ENCODE measurements around the gene PATJ.
"Not testable (repeated sequence)": the region's sequence is repeated elsewhere in the genome, so short reads cannot be mapped to it uniquely, and the experiment has no call there.

Gene PATJ

DNA sequence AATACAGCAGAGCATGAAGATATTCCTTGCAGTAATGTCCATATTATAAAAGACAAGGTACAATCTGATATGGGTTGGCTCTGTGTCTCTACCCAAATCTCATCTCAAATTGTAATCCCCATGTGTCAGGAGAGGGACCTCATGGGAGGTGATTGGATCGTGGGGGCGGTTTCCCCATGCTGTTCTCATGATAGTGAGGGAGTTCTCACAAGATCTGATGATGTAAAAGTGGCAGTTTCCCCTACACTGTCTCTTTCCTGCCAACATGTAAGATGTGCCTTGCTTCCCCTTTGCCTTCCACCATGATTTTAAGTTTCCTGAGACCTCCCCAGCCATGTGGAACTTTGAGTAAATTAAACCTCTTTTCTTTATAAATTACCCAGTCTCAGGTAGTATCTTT, 152.0 kb downstream of the PATJ start:
- not testable (repeated sequence) for H3K4ac ChIP-seq (ENCODE audit: low read depth, low read length); H3K27ac ChIP-seq (ENCODE audit: low read depth, low read length); H3K79me2 ChIP-seq (ENCODE audit: control insufficient read depth, insufficient read depth, low read length); H2BK120ac ChIP-seq (ENCODE audit: low read depth, low read length); H2AK5ac ChIP-seq (ENCODE audit: low read length); H3K56ac ChIP-seq (ENCODE audit: low read length); H3K4me1 ChIP-seq (ENCODE audit: control insufficient read depth, low read depth, low read length); H3K23ac ChIP-seq (ENCODE audit: low read length); H4K8ac ChIP-seq (ENCODE audit: low read depth, low read length); H3K4me3 ChIP-seq (ENCODE audit: low read length); H2BK5ac ChIP-seq (ENCODE audit: low read length); DNase-seq; H2BK15ac ChIP-seq (replicated peaks; ENCODE audit: low read depth); H4K5ac ChIP-seq (ENCODE audit: low read length); H3K27me3 ChIP-seq (ENCODE audit: insufficient read depth, low read length, poor library complexity); H3K9ac ChIP-seq (ENCODE audit: low read length); H3K79me1 ChIP-seq (ENCODE audit: low read length); H3K36me3 ChIP-seq (ENCODE audit: control insufficient read depth, insufficient read depth, low read length); H3K4me2 ChIP-seq (ENCODE audit: low read length); H3K18ac ChIP-seq (ENCODE audit: low read length)
- no CpG with 5 or more reads among the region's 2 CpGs for WGBS (ENCODE audit: extremely low coverage, insufficient coverage, low lambda C conversion rate)

DNA sequence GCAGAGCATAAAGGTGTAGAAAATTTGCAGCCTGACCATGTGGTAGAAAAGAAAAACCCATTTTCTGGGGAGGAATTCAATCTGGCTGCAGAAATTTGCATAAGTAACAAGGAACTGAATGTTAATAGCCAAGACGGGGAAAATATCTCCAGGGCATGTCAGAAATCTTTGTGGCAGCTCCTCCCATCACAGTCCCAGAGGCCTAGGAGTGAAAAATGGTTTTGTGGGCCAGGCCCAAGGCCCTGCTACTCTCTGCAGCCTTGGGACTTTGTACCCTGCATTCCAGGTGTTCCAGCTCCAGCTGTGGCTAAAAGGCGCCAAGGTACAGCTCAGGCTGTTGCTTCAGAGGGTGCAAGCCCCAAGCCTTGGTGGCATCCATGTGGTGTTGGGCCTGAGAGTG, 152.9 kb downstream of the PATJ start:
- Histone ChIP-seq H2AK5ac (ENCODE audit: low read length) (no peak overlapping the region), H3K79me1 (ENCODE audit: low read length) (no peaks in the 10 kb centered on the region), H3K18ac (ENCODE audit: low read length) (no peak overlapping the region), H2BK15ac (replicated peaks; ENCODE audit: low read depth) (no peak overlapping the region), H2BK120ac (ENCODE audit: low read depth, low read length) (no peak overlapping the region), H3K9ac (ENCODE audit: low read length) (no peak overlapping the region), H3K4me1 (ENCODE audit: control insufficient read depth, low read depth, low read length) (no peaks in the 10 kb centered on the region), H4K5ac (ENCODE audit: low read length) (no peak overlapping the region), H3K27me3 (ENCODE audit: insufficient read depth, low read length, poor library complexity) (no peaks in the 10 kb centered on the region), H3K4me3 (ENCODE audit: low read length) (no peak overlapping the region), H3K56ac (ENCODE audit: low read length) (no peak overlapping the region), H3K36me3 (ENCODE audit: control insufficient read depth, insufficient read depth, low read length) (no peaks in the 10 kb centered on the region), H3K4me2 (ENCODE audit: low read length) (no peak overlapping the region), H2BK5ac (ENCODE audit: low read length) (no peak overlapping the region), H3K79me2 (ENCODE audit: control insufficient read depth, insufficient read depth, low read length) (no peaks in the 10 kb centered on the region), H4K8ac (ENCODE audit: low read depth, low read length) (no peak overlapping the region), H3K23ac (ENCODE audit: low read length) (no peak overlapping the region), H3K27ac (ENCODE audit: low read depth, low read length) (no peak overlapping the region), H3K4ac (ENCODE audit: low read depth, low read length) (no peak overlapping the region)
- no peak for DNase-seq
- no CpG with 5 or more reads among the region's 2 CpGs for WGBS (ENCODE audit: extremely low coverage, insufficient coverage, low lambda C conversion rate)

DNA sequence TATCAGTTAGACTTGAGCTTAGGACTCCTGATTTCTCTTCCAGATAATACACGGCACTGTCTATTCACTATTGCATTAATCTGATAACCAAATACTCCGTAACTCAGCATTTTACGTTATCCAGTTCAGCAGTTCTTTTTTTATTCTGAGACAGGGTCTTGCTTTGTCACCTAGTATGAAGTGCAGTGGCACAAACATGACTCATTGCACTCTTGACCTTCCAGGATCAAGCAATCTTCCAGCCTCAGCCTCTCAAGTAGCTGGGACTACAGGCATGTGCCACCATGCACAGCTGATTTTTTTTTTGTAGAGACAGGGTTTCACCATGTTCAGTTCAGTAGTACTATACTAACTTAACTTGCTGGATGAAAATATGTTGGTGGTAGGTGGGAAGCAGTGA, 156.4 kb downstream of the PATJ start:
- WGBS (ENCODE audit: extremely low coverage, insufficient coverage, low lambda C conversion rate) = no CpG with 5 or more reads among the region's 3 CpGs
- H2AK5ac ChIP-seq (ENCODE audit: low read length) = no peak overlapping the region
- H4K8ac ChIP-seq (ENCODE audit: low read depth, low read length) = no peak overlapping the region
- no peaks in the 10 kb centered on the region for H3K36me3 ChIP-seq (ENCODE audit: control insufficient read depth, insufficient read depth, low read length)
- no peak overlapping the region for H4K5ac ChIP-seq (ENCODE audit: low read length)
- no peak overlapping the region for H2BK15ac ChIP-seq (replicated peaks; ENCODE audit: low read depth)
- H3K23ac ChIP-seq (ENCODE audit: low read length) = no peak overlapping the region
- H2BK120ac ChIP-seq (ENCODE audit: low read depth, low read length) = no peak overlapping the region
- H3K27ac ChIP-seq (ENCODE audit: low read depth, low read length) = no peak overlapping the region
- no peak overlapping the region for H3K56ac ChIP-seq (ENCODE audit: low read length)
- H3K79me1 ChIP-seq (ENCODE audit: low read length) = no peaks in the 10 kb centered on the region
- H3K9ac ChIP-seq (ENCODE audit: low read length) = no peak overlapping the region
- no peaks in the 10 kb centered on the region for H3K4me1 ChIP-seq (ENCODE audit: control insufficient read depth, low read depth, low read length)
- H3K4ac ChIP-seq (ENCODE audit: low read depth, low read length) = no peak overlapping the region
- no peaks in the 10 kb centered on the region for H3K79me2 ChIP-seq (ENCODE audit: control insufficient read depth, insufficient read depth, low read length)
- no peak for DNase-seq
- H3K4me3 ChIP-seq (ENCODE audit: low read length) = no peak overlapping the region
- H3K18ac ChIP-seq (ENCODE audit: low read length) = no peak overlapping the region
- H3K4me2 ChIP-seq (ENCODE audit: low read length) = no peak overlapping the region
- no peaks in the 10 kb centered on the region for H3K27me3 ChIP-seq (ENCODE audit: insufficient read depth, low read length, poor library complexity)
- no peak overlapping the region for H2BK5ac ChIP-seq (ENCODE audit: low read length)

DNA sequence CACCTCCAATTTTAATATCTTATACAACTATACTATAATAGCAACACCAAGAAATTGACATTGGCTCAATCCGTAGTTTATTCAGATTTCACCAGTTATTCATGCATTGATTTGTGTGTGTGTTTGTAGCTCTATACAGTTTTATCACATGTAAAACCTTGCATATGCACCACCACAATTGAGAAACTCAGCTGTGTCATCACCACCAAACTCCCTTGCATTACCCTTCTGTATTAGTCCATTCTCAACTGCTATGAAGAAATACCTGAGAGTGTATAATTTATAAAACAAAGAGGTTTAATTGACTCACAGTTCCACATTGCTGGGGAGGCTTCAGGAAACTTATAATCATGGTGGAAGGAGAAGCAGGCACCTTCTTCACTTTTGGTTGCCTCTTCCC, 162.1 kb downstream of the PATJ start:
- no peak overlapping the region for H3K4me2 ChIP-seq (ENCODE audit: low read length)
- H3K27me3 ChIP-seq (ENCODE audit: insufficient read depth, low read length, poor library complexity) = no peaks in the 10 kb centered on the region
- no peak overlapping the region for H3K4me3 ChIP-seq (ENCODE audit: low read length)
- no peak overlapping the region for H3K18ac ChIP-seq (ENCODE audit: low read length)
- H3K79me1 ChIP-seq (ENCODE audit: low read length) = no peaks in the 10 kb centered on the region
- H2BK15ac ChIP-seq (replicated peaks; ENCODE audit: low read depth) = no peak overlapping the region
- H4K5ac ChIP-seq (ENCODE audit: low read length) = no peak overlapping the region
- no peak overlapping the region for H4K8ac ChIP-seq (ENCODE audit: low read depth, low read length)
- no peak overlapping the region for H3K23ac ChIP-seq (ENCODE audit: low read length)
- H3K4me1 ChIP-seq (ENCODE audit: control insufficient read depth, low read depth, low read length) = no peaks in the 10 kb centered on the region
- peaks cover 1% of the 10 kb centered on the region for H3K36me3 ChIP-seq (ENCODE audit: control insufficient read depth, insufficient read depth, low read length)
- H3K56ac ChIP-seq (ENCODE audit: low read length) = no peak overlapping the region
- no peak overlapping the region for H2BK120ac ChIP-seq (ENCODE audit: low read depth, low read length)
- WGBS (ENCODE audit: extremely low coverage, insufficient coverage, low lambda C conversion rate) = no CpG with 5 or more reads among the region's 1 CpG
- no peak overlapping the region for H3K9ac ChIP-seq (ENCODE audit: low read length)
- DNase-seq = no peak
- H3K27ac ChIP-seq (ENCODE audit: low read depth, low read length) = no peak overlapping the region
- no peak overlapping the region for H3K4ac ChIP-seq (ENCODE audit: low read depth, low read length)
- H2BK5ac ChIP-seq (ENCODE audit: low read length) = no peak overlapping the region
- no peak overlapping the region for H2AK5ac ChIP-seq (ENCODE audit: low read length)
- no peaks in the 10 kb centered on the region for H3K79me2 ChIP-seq (ENCODE audit: control insufficient read depth, insufficient read depth, low read length)

DNA sequence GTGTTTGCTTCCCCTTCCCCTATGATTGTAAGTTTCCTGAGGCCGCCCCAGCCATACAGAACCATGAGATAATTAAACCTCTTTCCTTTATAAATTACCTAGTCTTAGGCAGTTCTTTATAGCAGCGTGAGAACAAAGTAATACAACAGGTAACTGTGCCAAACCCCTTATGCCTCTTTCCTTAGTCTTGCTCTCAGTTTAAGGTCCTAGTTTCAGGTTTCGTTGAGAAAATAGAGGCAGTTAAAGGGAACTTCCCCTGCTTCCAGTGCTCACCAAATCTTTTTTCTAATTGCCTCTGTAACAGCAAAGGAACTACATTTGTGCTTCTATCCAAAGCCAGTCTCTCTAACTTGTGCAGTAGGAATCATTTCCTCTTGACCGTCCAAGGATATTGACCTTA, 164.8 kb downstream of the PATJ start:
- no CpG with 5 or more reads among the region's 4 CpGs for WGBS (ENCODE audit: extremely low coverage, insufficient coverage, low lambda C conversion rate)
- Histone ChIP-seq H3K4me1 (ENCODE audit: control insufficient read depth, low read depth, low read length) (no peaks in the 10 kb centered on the region), H3K4ac (ENCODE audit: low read depth, low read length) (no peak overlapping the region), H3K4me2 (ENCODE audit: low read length) (no peak overlapping the region), H3K56ac (ENCODE audit: low read length) (no peak overlapping the region), H3K9ac (ENCODE audit: low read length) (no peak overlapping the region), H3K4me3 (ENCODE audit: low read length) (no peak overlapping the region), H2BK5ac (ENCODE audit: low read length) (no peak overlapping the region), H4K5ac (ENCODE audit: low read length) (no peak overlapping the region), H3K79me2 (ENCODE audit: control insufficient read depth, insufficient read depth, low read length) (no peaks in the 10 kb centered on the region), H3K79me1 (ENCODE audit: low read length) (no peaks in the 10 kb centered on the region), H2AK5ac (ENCODE audit: low read length) (no peak overlapping the region), H2BK15ac (replicated peaks; ENCODE audit: low read depth) (no peak overlapping the region), H3K23ac (ENCODE audit: low read length) (no peak overlapping the region), H3K18ac (ENCODE audit: low read length) (no peak overlapping the region), H3K36me3 (ENCODE audit: control insufficient read depth, insufficient read depth, low read length) (peaks cover 1% of the 10 kb centered on the region), H3K27me3 (ENCODE audit: insufficient read depth, low read length, poor library complexity) (no peaks in the 10 kb centered on the region), H3K27ac (ENCODE audit: low read depth, low read length) (no peak overlapping the region), H2BK120ac (ENCODE audit: low read depth, low read length) (no peak overlapping the region), H4K8ac (ENCODE audit: low read depth, low read length) (no peak overlapping the region)
- no peak for DNase-seq

DNA sequence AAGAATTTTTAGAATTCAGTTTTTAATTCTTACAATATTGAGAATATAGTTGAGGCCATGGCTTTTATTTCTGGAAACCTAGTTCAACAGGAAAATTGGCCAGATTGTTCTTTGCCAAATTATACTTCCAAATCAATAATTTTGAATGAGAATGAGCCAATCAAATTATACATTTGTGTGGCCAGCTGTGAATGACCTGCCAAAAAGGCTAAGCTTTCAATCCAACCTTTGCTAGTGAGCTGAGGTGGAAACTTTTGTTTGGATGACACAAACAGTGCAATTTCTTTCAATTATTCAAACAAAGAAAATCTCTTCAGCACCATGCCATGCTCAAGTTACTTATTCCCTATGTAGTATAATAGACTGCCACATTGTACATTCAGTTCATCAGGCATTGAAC, 167.8 kb downstream of the PATJ start:
- Histone ChIP-seq H2AK5ac (ENCODE audit: low read length) (no peak overlapping the region), H3K4me2 (ENCODE audit: low read length) (no peak overlapping the region), H3K27me3 (ENCODE audit: insufficient read depth, low read length, poor library complexity) (no peaks in the 10 kb centered on the region), H3K27ac (ENCODE audit: low read depth, low read length) (no peak overlapping the region), H3K18ac (ENCODE audit: low read length) (no peak overlapping the region), H3K56ac (ENCODE audit: low read length) (no peak overlapping the region), H3K79me2 (ENCODE audit: control insufficient read depth, insufficient read depth, low read length) (no peaks in the 10 kb centered on the region), H3K9ac (ENCODE audit: low read length) (no peak overlapping the region), H3K36me3 (ENCODE audit: control insufficient read depth, insufficient read depth, low read length) (peaks cover 1% of the 10 kb centered on the region), H3K4ac (ENCODE audit: low read depth, low read length) (no peak overlapping the region), H3K23ac (ENCODE audit: low read length) (no peak overlapping the region), H3K79me1 (ENCODE audit: low read length) (no peaks in the 10 kb centered on the region), H3K4me1 (ENCODE audit: control insufficient read depth, low read depth, low read length) (no peaks in the 10 kb centered on the region), H4K5ac (ENCODE audit: low read length) (no peak overlapping the region), H2BK15ac (replicated peaks; ENCODE audit: low read depth) (no peak overlapping the region), H3K4me3 (ENCODE audit: low read length) (no peak overlapping the region), H2BK120ac (ENCODE audit: low read depth, low read length) (no peak overlapping the region), H4K8ac (ENCODE audit: low read depth, low read length) (no peak overlapping the region), H2BK5ac (ENCODE audit: low read length) (no peak overlapping the region)
- DNase-seq = no peak
